Duodenal mucosa (tissue), 2 donors: ENCODE results near the gene CALR3.

ENCODE experiments used
- H3K27ac ChIP-seq: one replicate; pipeline ENCODE4 v1.7.0; 2013; ENCODE audit warnings: low read depth, low read length
- H3K27me3 ChIP-seq, 2 donors: one replicate each; pipeline ENCODE4 v1.7.0; 2013; ENCODE audit warnings: low read length in 2 of 2, control low read depth in 1 of 2; ENCODE audit not compliant: insufficient read depth in 2 of 2, control insufficient read depth in 1 of 2
- H3K36me3 ChIP-seq, 2 donors: one replicate each; pipeline ENCODE4 v1.7.0; 2013; ENCODE audit warnings: low read length in 2 of 2, control low read depth in 1 of 2; ENCODE audit not compliant: insufficient read depth in 2 of 2, control insufficient read depth in 1 of 2
- H3K4me1 ChIP-seq, 2 donors: one replicate each; pipeline ENCODE4 v1.7.0; 2013; ENCODE audit warnings: low read length in 2 of 2, control low read depth in 1 of 2; ENCODE audit not compliant: insufficient read depth in 2 of 2, control insufficient read depth in 1 of 2
- H3K4me3 ChIP-seq, 2 donors: one replicate each; pipeline ENCODE4 v1.7.0; 2013; ENCODE audit warnings: low read length in 2 of 2, low read depth in 1 of 2
- H3K9ac ChIP-seq, 2 donors: one replicate each; pipeline ENCODE4 v1.7.0; 2013; ENCODE audit warnings: low read length in 2 of 2, low read depth in 1 of 2
- H3K9me3 ChIP-seq, 2 donors: one replicate each; pipeline ENCODE4 v1.7.0; 2013; ENCODE audit warnings: low read length in 2 of 2, control low read depth in 1 of 2; ENCODE audit not compliant: control insufficient read depth in 1 of 2

Gene CALR3

DNA sequence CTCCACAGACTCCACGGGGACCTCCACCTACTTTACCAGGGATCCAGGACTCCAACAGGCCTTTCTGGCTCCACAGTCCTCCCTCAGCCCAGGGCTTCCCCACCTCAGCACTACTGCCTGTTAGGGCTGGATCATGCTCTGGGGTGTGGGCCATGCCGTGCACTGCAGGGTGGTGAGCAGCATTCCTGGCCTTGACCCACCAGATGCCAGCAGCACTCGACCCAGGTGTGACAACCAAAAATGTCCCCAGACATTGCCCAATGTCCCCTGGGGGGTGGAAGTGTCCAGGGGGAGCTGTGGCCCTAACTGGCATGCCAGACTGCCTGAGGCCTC lies 66.2 kb downstream of the CALR3 start:
- Histone ChIP-seq H3K36me3 (peaks cover 33 to 56% of the 10 kb centered on the region in 2 donors), H3K27me3 (no peaks in the 10 kb centered on the region), H3K4me1 (no peaks in the 10 kb centered on the region), H3K9me3 (no peaks in the 10 kb centered on the region), H3K9ac (no peak overlapping the region), H3K27ac (no peak overlapping the region), H3K4me3 (no peak overlapping the region)

DNA sequence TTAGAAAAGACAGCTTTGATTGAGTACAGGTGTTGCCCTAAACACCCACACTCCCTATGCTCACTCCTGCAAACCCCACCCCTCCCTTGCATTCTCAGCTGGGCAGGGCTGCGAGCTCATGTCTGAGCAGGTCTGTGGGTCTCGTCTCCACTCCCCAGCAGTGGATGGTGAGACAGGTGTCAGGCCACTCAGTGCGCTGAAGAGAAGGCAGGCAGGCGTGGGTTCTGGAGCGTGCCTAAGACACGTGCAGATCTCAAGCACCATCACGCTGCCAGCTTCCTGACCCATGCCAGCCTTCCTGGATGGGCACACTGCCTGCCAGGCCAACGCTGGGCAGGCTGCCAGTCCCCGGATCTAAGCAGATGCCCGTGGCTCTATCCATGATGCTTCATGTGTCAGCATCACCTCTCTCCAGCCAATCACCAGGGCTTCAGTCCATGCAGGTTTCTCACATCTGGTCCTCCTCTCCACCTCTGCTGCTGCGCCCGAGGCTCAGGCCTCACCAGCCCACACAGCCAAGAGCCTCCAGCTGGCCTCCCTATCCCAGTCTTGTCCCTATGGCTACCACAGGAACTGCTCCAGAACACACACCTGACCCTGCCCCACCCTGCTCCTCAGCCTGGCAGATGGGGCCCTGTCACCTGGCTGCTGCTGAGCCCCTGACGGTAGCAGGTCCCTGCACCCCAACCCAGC lies 66.8 kb downstream of the CALR3 start:
- Histone ChIP-seq H3K4me1 (no peaks in the 10 kb centered on the region), H3K27me3 (no peaks in the 10 kb centered on the region), H3K9ac (no peak overlapping the region), H3K9me3 (no peaks in the 10 kb centered on the region), H3K27ac (no peak overlapping the region), H3K36me3 (peaks cover 30 to 56% of the 10 kb centered on the region in 2 donors), H3K4me3 (no peak overlapping the region)
